IMR-90 (cell line): ENCODE data around the gene DDA1. TPM values are rescaled to one million over a fixed set of nuclear protein-coding genes. Genes with fewer than 3 reads are reported as not detected.

Experiments used
- ATAC-seq: fragments of 200-7000 bp; cut with Tn5 transposase; 2 replicates; pipeline ENCODE4 v1.9.1; 2020; ENCODE audit warnings: low read depth, mild to moderate bottlenecking, moderate library complexity
- BruUV-seq: library from RNA; stranded (reverse); fragments of 400-500 nt; replicated peaks from 2 replicates; lab custom pipeline; 2021; lab: Mats Ljungman, UMichigan
- CTCF ChIA-PET: fragments of 300-600 bp; formaldehyde crosslinking; extraction: SDS; loops from one replicate; lab custom pipeline; 2021; ENCODE audit warnings: antibody characterized with exemption; lab: Yijun Ruan, JAX
- POLR2A ChIA-PET: fragments of 300-600 bp; sonication (Branson Sonifier 250); formaldehyde crosslinking; loops from one replicate; lab custom pipeline; 2022; ENCODE audit warnings: antibody characterized with exemption; ENCODE audit not compliant: unreplicated experiment; lab: Charles Lee
- DNase-seq: peaks from one replicate; pipeline ENCODE4 v3.0.0; 2013
- H2AFZ ChIP-seq: replicated peaks from 2 replicates; pipeline ENCODE3; 2013; ENCODE audit warnings: low read length, mild to moderate bottlenecking; ENCODE audit not compliant: poor library complexity
- H2AK5ac ChIP-seq: 2 replicates; pipeline ENCODE4 v1.6.1; 2013; ENCODE audit warnings: low read depth, low read length, inconsistent platforms
- H2AK9ac ChIP-seq: replicated peaks from 2 replicates; pipeline ENCODE3; 2013; ENCODE audit warnings: mild to moderate bottlenecking, low read depth, low read length, moderate library complexity; ENCODE audit not compliant: poor library complexity
- H2BK120ac ChIP-seq: 2 replicates; pipeline ENCODE4 v1.6.1; 2013; ENCODE audit warnings: low read depth, low read length, inconsistent platforms
- H2BK15ac ChIP-seq: 3 replicates; pipeline ENCODE4 v1.6.1; 2013; ENCODE audit warnings: low read depth, low read length, inconsistent platforms
- H2BK20ac ChIP-seq: 2 replicates; pipeline ENCODE4 v1.6.1; 2013; ENCODE audit warnings: low read depth, mild to moderate bottlenecking, inconsistent platforms, low read length, moderate library complexity
- H2BK5ac ChIP-seq: 2 replicates; pipeline ENCODE4 v1.6.1; 2013; ENCODE audit warnings: mild to moderate bottlenecking, low read depth, low read length, inconsistent platforms; ENCODE audit not compliant: poor library complexity, severe bottlenecking
- H3K14ac ChIP-seq: replicated peaks from 2 replicates; pipeline ENCODE4 v1.6.1; 2013; ENCODE audit warnings: low read depth, low read length, inconsistent platforms
- H3K18ac ChIP-seq: 2 replicates; pipeline ENCODE4 v1.6.1; 2013; ENCODE audit warnings: low read depth, low read length, control low read depth
- H3K23ac ChIP-seq: 2 replicates; pipeline ENCODE4 v1.6.1; 2013; ENCODE audit warnings: low read depth, low read length, inconsistent platforms
- H3K27ac ChIP-seq: 2 replicates; pipeline ENCODE4 v1.5.1; 2013; ENCODE audit warnings: mild to moderate bottlenecking, control low read depth, low read length; ENCODE audit not compliant: insufficient read depth
- H3K27me3 ChIP-seq: 2 replicates; pipeline ENCODE4 v1.6.1; 2013; ENCODE audit warnings: low read length; ENCODE audit not compliant: control insufficient read depth, insufficient read depth
- H3K36me3 ChIP-seq: 2 replicates; pipeline ENCODE4 v1.6.1; 2013; ENCODE audit warnings: low read length, mixed read lengths; ENCODE audit not compliant: control insufficient read depth, insufficient read depth
- H3K4ac ChIP-seq: 2 replicates; pipeline ENCODE4 v1.6.1; 2013; ENCODE audit warnings: low read depth, low read length, inconsistent platforms
- H3K4me1 ChIP-seq: 2 replicates; pipeline ENCODE4 v1.6.1; 2013; ENCODE audit warnings: low read length, mixed read lengths; ENCODE audit not compliant: control insufficient read depth, insufficient read depth
- H3K4me2 ChIP-seq: 2 replicates; pipeline ENCODE4 v1.6.1; 2013; ENCODE audit warnings: low read depth, mild to moderate bottlenecking, control low read depth, low read length, moderate library complexity
- H3K4me3 ChIP-seq: 2 replicates; pipeline ENCODE4 v1.5.1; 2013; ENCODE audit warnings: low read depth, mild to moderate bottlenecking, control low read depth, low read length, moderate library complexity; ENCODE audit not compliant: insufficient read depth
- H3K56ac ChIP-seq: 2 replicates; pipeline ENCODE4 v1.6.1; 2013; ENCODE audit warnings: low read length, inconsistent platforms; ENCODE audit not compliant: insufficient read depth; ENCODE audit errors: extremely low read depth
- H3K79me1 ChIP-seq, 2 experiments: 2 replicates each; pipeline ENCODE4 v1.6.1; 2013; ENCODE audit warnings: low read length in 2 of 2, inconsistent platforms in 1 of 2, low read depth in 1 of 2
- H3K9ac ChIP-seq: 2 replicates; pipeline ENCODE4 v1.6.1; 2013; ENCODE audit warnings: low read depth, low read length, control low read depth
- H3K9me1 ChIP-seq: 2 replicates; pipeline ENCODE4 v1.6.1; 2013; ENCODE audit warnings: low read length, inconsistent platforms; ENCODE audit not compliant: insufficient read depth
- H3K9me3 ChIP-seq: 2 replicates; pipeline ENCODE4 v1.6.1; 2013; ENCODE audit warnings: low read length; ENCODE audit not compliant: control insufficient read depth, insufficient read depth
- H4K20me1 ChIP-seq: 2 replicates; pipeline ENCODE4 v1.6.1; 2013; ENCODE audit warnings: low read length, inconsistent platforms; ENCODE audit not compliant: insufficient read depth
- H4K5ac ChIP-seq: 2 replicates; pipeline ENCODE4 v1.6.1; 2013; ENCODE audit warnings: mild to moderate bottlenecking, low read depth, low read length, control low read depth
- H4K8ac ChIP-seq, 2 experiments: 2 replicates each; pipeline ENCODE4 v1.6.1; 2013; ENCODE audit warnings: low read depth in 2 of 2, low read length in 2 of 2, control low read depth in 1 of 2, inconsistent platforms in 1 of 2
- H4K91ac ChIP-seq: 2 replicates; pipeline ENCODE4 v1.6.1; 2013; ENCODE audit warnings: low read depth, low read length, inconsistent platforms; ENCODE audit not compliant: insufficient read depth
- BHLHE40 ChIP-seq: fragments of 150-350 bp; IDR thresholded peaks from 2 replicates; pipeline ENCODE4 v1.6.1; 2016; ENCODE audit warnings: mild to moderate bottlenecking, low read depth, low read length
- CEBPB ChIP-seq: IDR thresholded peaks from 2 replicates; pipeline ENCODE4 v1.6.1; 2012; ENCODE audit warnings: low read depth, low read length, improper control_type of control experiment
- CHD1 ChIP-seq: IDR thresholded peaks from 2 replicates; pipeline ENCODE4 v1.6.1; 2012; ENCODE audit warnings: low read depth, low read length, improper control_type of control experiment
- CTCF ChIP-seq: conservative IDR thresholded peaks from 2 replicates; pipeline ENCODE4 v1.5.1; 2012; ENCODE audit warnings: mild to moderate bottlenecking, low read depth, low read length, improper control_type of control experiment
- ELK1 ChIP-seq: fragments of 150-350 bp; IDR thresholded peaks from 2 replicates; pipeline ENCODE4 v1.6.1; 2016; ENCODE audit warnings: low read depth, mild to moderate bottlenecking, low read length, moderate library complexity, borderline replicate concordance
- FOS ChIP-seq: fragments of 150-350 bp; IDR thresholded peaks from 2 replicates; pipeline ENCODE4 v1.6.1; 2016; ENCODE audit warnings: low read depth, low read length
- MAFK ChIP-seq: IDR thresholded peaks from 2 replicates; pipeline ENCODE4 v1.6.1; 2012; ENCODE audit warnings: low read depth, low read length, improper control_type of control experiment
- MXI1 ChIP-seq: IDR thresholded peaks from 2 replicates; pipeline ENCODE4 v1.6.1; 2012; ENCODE audit warnings: low read depth, mild to moderate bottlenecking, low read length, moderate library complexity, borderline replicate concordance
- NFE2L2 ChIP-seq: fragments of 150-350 bp; IDR thresholded peaks from 2 replicates; pipeline ENCODE4 v1.6.1; 2016; ENCODE audit warnings: low read depth, mild to moderate bottlenecking, low read length
- POLR2A ChIP-seq: IDR thresholded peaks from 2 replicates; pipeline ENCODE4 v1.6.1; 2012; ENCODE audit warnings: mild to moderate bottlenecking, low read depth, low read length
- RAD21 ChIP-seq: IDR thresholded peaks from 2 replicates; pipeline ENCODE4 v1.6.1; 2012; ENCODE audit warnings: low read length, improper control_type of control experiment
- RCOR1 ChIP-seq: IDR thresholded peaks from 2 replicates; pipeline ENCODE4 v1.6.1; 2012; ENCODE audit warnings: mild to moderate bottlenecking, low read length, improper control_type of control experiment; ENCODE audit not compliant: insufficient replicate concordance
- RFX5 ChIP-seq: IDR thresholded peaks from 2 replicates; pipeline ENCODE4 v1.8.0; 2012; ENCODE audit warnings: low read depth, mild to moderate bottlenecking, low read length, moderate library complexity
- SMC3 ChIP-seq: fragments of 150-350 bp; IDR thresholded peaks from 2 replicates; pipeline ENCODE4 v1.6.1; 2016; ENCODE audit warnings: low read depth, mild to moderate bottlenecking, antibody characterized with exemption, low read length, moderate library complexity
- USF2 ChIP-seq: fragments of 150-350 bp; IDR thresholded peaks from 2 replicates; pipeline ENCODE4 v1.6.1; 2017; ENCODE audit warnings: mild to moderate bottlenecking, antibody characterized with exemption, low read length, low read depth
- WGBS, 2 experiments: methylation state at CpG; one replicate each; pipeline versions ENCODE4 v1.1.5 to v1.1.7; 2013; ENCODE audit warnings: missing lambda C conversion rate in 2 of 2; ENCODE audit not compliant: insufficient read length in 1 of 2; ENCODE audit errors: extremely low coverage in 2 of 2; 5-methylcytosine and 5-hydroxymethylcytosine counted together
- dilution Hi-C: fragments of 300-500 bp; cut with HindIII; formaldehyde crosslinking; loops from one replicate; pipeline ENCODE4 v1.14.3; 2018; ENCODE audit warnings: low sequenced_read_pairs; ENCODE audit not compliant: unreplicated experiment
- in situ Hi-C: fragments of 300-500 bp; cut with MboI; formaldehyde crosslinking; loops from 3 replicates; pipeline ENCODE4 v1.14.3; 2019; ENCODE audit warnings: low sequenced_read_pairs, inconsistent platforms, mixed read lengths
- intact Hi-C: fragments of 100-400 bp; cut with micrococcal nuclease; formaldehyde crosslinking; loops from 2 replicates; pipeline ENCODE4 v1.10.0; 2022
- polyA plus RNA-seq, 3 experiments: library from polyadenylated mRNA; depleted of rRNA; stranded (reverse); fragments of >200 nt; gene quantifications; 2 replicates each; pipeline ENCODE4 v1.2.3, GENCODE V29; 2012; ENCODE audit warnings: low replicate concordance in 1 of 3
- total RNA-seq: library from RNA; depleted of rRNA; stranded (reverse); fragments of >200 nt; gene quantifications from 2 replicates; pipeline ENCODE4 v1.2.3, GENCODE V29; 2012

DDA1 gene
- total and polyA plus RNA-seq, 2 of the 4 experiments (the other 2 are of a cell fraction): 33.7 to 87.2 TPM

GRCh38 chr19:17326595-17326966, 17.2 kb downstream of the DDA1 start:
- H3K27me3 ChIP-seq: no peaks in the 10 kb centered on the region
- H3K56ac ChIP-seq: no peak overlapping the region
- BruUV-seq: no TSS peak
- ChIA-PET CTCF (no interaction called here), POLR2A (no interaction called here)
- H4K20me1 ChIP-seq: peaks cover 8% of the 10 kb centered on the region; the same call in 1 of the 2 replicates
- H3K18ac ChIP-seq: no peak overlapping the region
- no peak overlapping the region for H3K4me3 ChIP-seq
- dilution Hi-C loops (no loop called here), intact Hi-C loops (no loop called here), in situ Hi-C loops (no loop called here)
- DNase-seq: no peak
- 90% methylated on average over 4 of the region's 11 CpGs; no CpG with 5 or more reads in 1 of the 2 experiments for WGBS, 2 experiments
- no peak overlapping the region for H2AFZ ChIP-seq
- H2AK5ac ChIP-seq: no peak overlapping the region
- no peak overlapping the region for H2BK120ac ChIP-seq
- peaks cover 21% of the 10 kb centered on the region for H3K36me3 ChIP-seq
- no peak overlapping the region for H3K27ac ChIP-seq
- no peaks in the 10 kb centered on the region for H3K9me1 ChIP-seq
- no peak overlapping the region for H3K23ac ChIP-seq
- H3K9me3 ChIP-seq: no peaks in the 10 kb centered on the region
- no peak overlapping the region for H2BK20ac ChIP-seq
- H2BK15ac ChIP-seq: no peak overlapping the region
- H3K14ac ChIP-seq: no peak overlapping the region
- H3K4me1 ChIP-seq: no peaks in the 10 kb centered on the region
- H3K79me1 ChIP-seq: peaks cover 0 to 3% of the 10 kb centered on the region in 2 experiments; a peak in 1 of 4 replicates
- no peak overlapping the region for H4K5ac ChIP-seq
- H2BK5ac ChIP-seq: no peak overlapping the region
- ATAC-seq: no peak
- TF ChIP-seq CHD1: no peak
- no peak for TF ChIP-seq BHLHE40
- TF ChIP-seq MXI1: no peak
- TF ChIP-seq USF2: no peak
- no peak for TF ChIP-seq RCOR1
- no peak for TF ChIP-seq RAD21
- no peak for TF ChIP-seq RFX5
- no peak for TF ChIP-seq CEBPB
- no peak for TF ChIP-seq SMC3
- TF ChIP-seq ELK1: no peak
- TF ChIP-seq FOS: no peak
- no peak for TF ChIP-seq CTCF
- no peak for TF ChIP-seq NFE2L2
- no peak for TF ChIP-seq POLR2A
- TF ChIP-seq MAFK: no peak
- H3K4me2 ChIP-seq: no peak overlapping the region
- H3K4ac ChIP-seq: no peak overlapping the region
- no peak overlapping the region for H4K91ac ChIP-seq
- H2AK9ac ChIP-seq: no peak overlapping the region
- no peak overlapping the region for H3K9ac ChIP-seq
- H4K8ac ChIP-seq: no peak overlapping the region
